Heart right ventricle (tissue), 16 donors: Measurements from ENCODE around the gene SLC46A2. TPM values are rescaled to one million over a fixed set of nuclear protein-coding genes. Genes with fewer than 3 reads are reported as not detected.

Experiments
- ATAC-seq, 8 donors: fragments of 200-7000 bp; cut with Tn5 transposase; one replicate each; pipeline ENCODE4 v1.9.1; 2020; ENCODE audit warnings: mild to moderate bottlenecking in 8 of 8, moderate library complexity in 8 of 8, moderate number of reproducible peaks in 1 of 8
- DNase-seq, 2 donors: peaks; one replicate each; pipeline ENCODE4 v3.0.0-alpha.2; 2020
- H3K27ac ChIP-seq, 10 donors: fragments of 200-600 bp; sonication (generic) in 2 of 10; one replicate each; pipeline versions ENCODE4 v1.5.0 to v1.8.0; 2020 to 2022; ENCODE audit warnings: mild to moderate bottlenecking in 3 of 10
- H3K27me3 ChIP-seq, 7 donors: fragments of 200-600 bp; one replicate each; pipeline ENCODE4 v1.8.0; 2021 to 2022; ENCODE audit warnings: mild to moderate bottlenecking in 2 of 7
- H3K36me3 ChIP-seq, 9 donors: fragments of 200-600 bp; sonication (generic) in 1 of 9; one replicate each; pipeline versions ENCODE4 v1.5.0 to v1.8.0; 2020 to 2022; ENCODE audit warnings: mild to moderate bottlenecking in 2 of 9
- H3K4me1 ChIP-seq, 9 donors: fragments of 200-600 bp; sonication (generic) in 1 of 9; one replicate each; pipeline versions ENCODE4 v1.5.0 to v1.8.0; 2020 to 2022; ENCODE audit warnings: mild to moderate bottlenecking in 4 of 9
- H3K4me3 ChIP-seq, 10 donors: fragments of 200-600 bp; sonication (generic) in 2 of 10; one replicate each; pipeline versions ENCODE4 v1.5.0 to v1.8.0; 2020 to 2022; ENCODE audit warnings: mild to moderate bottlenecking in 7 of 10, moderate library complexity in 2 of 10
- H3K9me3 ChIP-seq, 11 donors: fragments of 200-600 bp in 10 of 11; sonication (generic) in 2 of 11; one replicate each; pipeline versions ENCODE4 v1.5.0 to v1.8.0; 2013 to 2022; ENCODE audit warnings: mild to moderate bottlenecking in 2 of 11, control low read depth in 1 of 11, moderate library complexity in 1 of 11
- WGBS, 2 donors: extraction: QIAGEN DNeasy Blood & Tissue Kit; methylation state at CpG; one replicate each; pipeline ENCODE4 v1.1.7; 2013; ENCODE audit warnings: inconsistent platforms in 1 of 2; 5-methylcytosine and 5-hydroxymethylcytosine counted together
- intact Hi-C, 10 donors: fragments of 100-400 bp; cut with DNase I; formaldehyde crosslinking; loops; one replicate each; pipeline versions ENCODE4 v1.11.1 to v1.14.2; 2022
- polyA plus RNA-seq, 2 donors: library from polyadenylated mRNA; stranded (reverse); fragments of 200-250 nt; gene quantifications; one replicate each; pipeline ENCODE4 v1.2.3, GENCODE V29; 2013
- total RNA-seq, 10 donors: library from RNA; stranded (reverse); fragmentation: NEBNext Ultra II Directional in 3 of 10; extraction: Animal tissue kit (Norgen Biotek cat#: 25700) in 3 of 10; gene quantifications; one replicate each; pipeline versions ENCODE4 v1.2.1 to v1.2.4, GENCODE V29; 2021 to 2023
- TF ChIP-seq, protein P1 (sequence below), 9 donors: fragments of 200-600 bp; sonication (generic) in 2 of 9; IDR thresholded peaks; one replicate each; pipeline versions ENCODE4 v1.5.0 to v1.8.0; 2021 to 2022; ENCODE audit warnings: antibody characterized with exemption in 9 of 9, mild to moderate bottlenecking in 5 of 9, moderate library complexity in 1 of 9
- donor health status: Arrhythmogenic right ventricular cardiomyopathy.
- donor health status: ischemic (EF 13 %, LVEDD 7.1; RV severe dilation, severe dysfunction).
- donor health status: healthy with polysubstance abuse.
- donor health status: DM: no; HTN: yes; CAD: no.
- donor health status: DM: no; HTN: no; CAD: no.
- donor health status: ischemic (EF 25% LVEDD 6.9; RV normal size, moderate dysfunction).
- donor health status: ischemic (EF 25% LVEDD 5.7; RV mildly dilated, moderate dysfunction).
- donor health status: healthy.
- donor health status: DM: yes; HTN: yes; CAD: no.
- donor health status: Ischemic cardiomyopathy.
- donor health status: ischemic (EF 35%, LVEDD 5.7; RV mildly dilated, moderate dysfunction).
- donor health status: nonischemic (EF 11% LVEDD 7.7; RV severe dilation, severe dysfunction).
- donor health status: DM: yes; HTN: yes; CAD: no.
- donor health status: PGD.
- donor health status: ischemic (EF 29% LVEDD 5.4; RV normal size, mild dysfunction).
- donor health status: nonischemic (EF 23%, LVEDD 6.1; RV moderate dilation, normal function).

The SLC46A2 gene
- total and polyA plus RNA-seq, 12 donors: 0.06 to 0.42 (median 0.15) TPM; not detected in 9

GRCh38 chr9:112913326-112913725 lies 22.6 kb upstream of the SLC46A2 start:
- H3K4me1 ChIP-seq: peaks cover 0 to 13% (median 0%) of the 10 kb centered on the region in 9 donors
- H3K27me3 ChIP-seq: no peaks in the 10 kb centered on the region
- no peaks in the 10 kb centered on the region for H3K9me3 ChIP-seq
- H3K27ac ChIP-seq: no peak overlapping the region
- ATAC-seq: no peak
- WGBS, 2 donors: 81 to 92% methylated on average over 4 of the region's 4 CpGs
- TF ChIP-seq, protein P1, sequence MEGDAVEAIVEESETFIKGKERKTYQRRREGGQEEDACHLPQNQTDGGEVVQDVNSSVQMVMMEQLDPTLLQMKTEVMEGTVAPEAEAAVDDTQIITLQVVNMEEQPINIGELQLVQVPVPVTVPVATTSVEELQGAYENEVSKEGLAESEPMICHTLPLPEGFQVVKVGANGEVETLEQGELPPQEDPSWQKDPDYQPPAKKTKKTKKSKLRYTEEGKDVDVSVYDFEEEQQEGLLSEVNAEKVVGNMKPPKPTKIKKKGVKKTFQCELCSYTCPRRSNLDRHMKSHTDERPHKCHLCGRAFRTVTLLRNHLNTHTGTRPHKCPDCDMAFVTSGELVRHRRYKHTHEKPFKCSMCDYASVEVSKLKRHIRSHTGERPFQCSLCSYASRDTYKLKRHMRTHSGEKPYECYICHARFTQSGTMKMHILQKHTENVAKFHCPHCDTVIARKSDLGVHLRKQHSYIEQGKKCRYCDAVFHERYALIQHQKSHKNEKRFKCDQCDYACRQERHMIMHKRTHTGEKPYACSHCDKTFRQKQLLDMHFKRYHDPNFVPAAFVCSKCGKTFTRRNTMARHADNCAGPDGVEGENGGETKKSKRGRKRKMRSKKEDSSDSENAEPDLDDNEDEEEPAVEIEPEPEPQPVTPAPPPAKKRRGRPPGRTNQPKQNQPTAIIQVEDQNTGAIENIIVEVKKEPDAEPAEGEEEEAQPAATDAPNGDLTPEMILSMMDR (IDR thresholded peaks at IDR 0.05): no peak
- intact Hi-C loops: no loop called here
- no peak for DNase-seq
- H3K4me3 ChIP-seq: no peak overlapping the region
- H3K36me3 ChIP-seq: no peaks in the 10 kb centered on the region

DNA sequence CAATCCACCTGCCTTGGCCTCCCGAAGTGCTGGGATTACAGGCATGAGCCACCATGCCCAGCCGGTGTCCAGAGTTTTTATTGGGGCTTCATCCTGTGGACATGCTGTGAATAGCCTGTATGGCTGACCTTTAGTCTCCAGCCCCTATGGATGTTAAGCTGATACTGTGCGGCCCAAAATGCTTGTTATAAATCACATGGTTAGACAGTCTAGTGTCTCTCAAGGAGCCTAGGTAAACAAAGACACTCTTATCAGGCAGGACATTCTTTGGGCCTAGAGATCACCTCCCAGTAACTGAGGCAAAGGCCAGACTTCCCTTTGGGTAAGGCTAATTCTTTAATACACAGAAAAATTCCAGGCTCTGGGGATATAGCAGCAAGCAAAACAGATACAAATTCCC lies 22.0 kb upstream of the SLC46A2 start:
- TF ChIP-seq, protein P1 (IDR thresholded peaks at IDR 0.05): no peak
- Histone ChIP-seq H3K4me3 (no peak overlapping the region), H3K36me3 (no peaks in the 10 kb centered on the region), H3K27me3 (no peaks in the 10 kb centered on the region), H3K4me1 (peaks cover 0 to 13% (median 0%) of the 10 kb centered on the region in 9 donors), H3K27ac (no peak overlapping the region), H3K9me3 (no peaks in the 10 kb centered on the region)
- 94 to 95% methylated on average over 3 of the region's 3 CpGs for WGBS, 2 donors
- ATAC-seq (no peak), DNase-seq (no peak)
- intact Hi-C loops: no loop called here

- WGBS, 2 donors: 68 to 83% methylated on average over 2 of the region's 2 CpGs
- TF ChIP-seq, protein P1 (IDR thresholded peaks at IDR 0.05): no peak
- ATAC-seq (no peak), DNase-seq (no peak)
- no peaks in the 10 kb centered on the region for H3K9me3 ChIP-seq
- H3K4me1 ChIP-seq: peaks cover 0 to 13% (median 0%) of the 10 kb centered on the region in 9 donors
- H3K27me3 ChIP-seq: no peaks in the 10 kb centered on the region
- intact Hi-C loops: no loop called here
- no peak overlapping the region for H3K4me3 ChIP-seq
- no peaks in the 10 kb centered on the region for H3K36me3 ChIP-seq
- no peak overlapping the region for H3K27ac ChIP-seq
Measured at GRCh38 chr9:112911736-112912135, 21.1 kb upstream of the SLC46A2 start.

- no peak overlapping the region for H3K27ac ChIP-seq
- H3K4me1 ChIP-seq: peaks cover 0 to 8% (median 0%) of the 10 kb centered on the region in 9 donors
- H3K9me3 ChIP-seq: no peaks in the 10 kb centered on the region
- ATAC-seq (no peak), DNase-seq (no peak)
- intact Hi-C loops: loop anchor here in 2 of 10 donors (2.0 to 10.0 kb wide), 2 partner anchors 60 kb away; no protein-coding TSS in a partner anchor
- 53 to 65% methylated on average over 4 of the region's 4 CpGs for WGBS, 2 donors
- TF ChIP-seq, protein P1 (IDR thresholded peaks at IDR 0.05): no peak
- no peak overlapping the region for H3K4me3 ChIP-seq
- H3K27me3 ChIP-seq: peaks cover 0 to 4% (median 0%) of the 10 kb centered on the region in 7 donors
- H3K36me3 ChIP-seq: no peaks in the 10 kb centered on the region
Measured at GRCh38 chr9:112905084-112905483, 14.4 kb upstream of the SLC46A2 start.
